ENCODE results near the gene CORO2B.

- TF ChIP-seq EZH2 (IDR thresholded peaks at IDR 0.05) (no peak), EZH2phosphoT487 (IDR thresholded peaks at IDR 0.05) (no peak)
- TF ChIP-seq, protein P1, sequence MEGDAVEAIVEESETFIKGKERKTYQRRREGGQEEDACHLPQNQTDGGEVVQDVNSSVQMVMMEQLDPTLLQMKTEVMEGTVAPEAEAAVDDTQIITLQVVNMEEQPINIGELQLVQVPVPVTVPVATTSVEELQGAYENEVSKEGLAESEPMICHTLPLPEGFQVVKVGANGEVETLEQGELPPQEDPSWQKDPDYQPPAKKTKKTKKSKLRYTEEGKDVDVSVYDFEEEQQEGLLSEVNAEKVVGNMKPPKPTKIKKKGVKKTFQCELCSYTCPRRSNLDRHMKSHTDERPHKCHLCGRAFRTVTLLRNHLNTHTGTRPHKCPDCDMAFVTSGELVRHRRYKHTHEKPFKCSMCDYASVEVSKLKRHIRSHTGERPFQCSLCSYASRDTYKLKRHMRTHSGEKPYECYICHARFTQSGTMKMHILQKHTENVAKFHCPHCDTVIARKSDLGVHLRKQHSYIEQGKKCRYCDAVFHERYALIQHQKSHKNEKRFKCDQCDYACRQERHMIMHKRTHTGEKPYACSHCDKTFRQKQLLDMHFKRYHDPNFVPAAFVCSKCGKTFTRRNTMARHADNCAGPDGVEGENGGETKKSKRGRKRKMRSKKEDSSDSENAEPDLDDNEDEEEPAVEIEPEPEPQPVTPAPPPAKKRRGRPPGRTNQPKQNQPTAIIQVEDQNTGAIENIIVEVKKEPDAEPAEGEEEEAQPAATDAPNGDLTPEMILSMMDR (IDR thresholded peaks at IDR 0.05) = no peak
These were observed 15.2 kb downstream of the CORO2B start for GRCh38 chr15:68593828-68594532.

Measured in neural progenitor cell (in vitro differentiated cells).